Trophoblast cell (in vitro differentiated cells and primary cell): ENCODE data around the gene PTMS.

Experiments
- DNase-seq, 2 donors: peaks; one replicate each; pipeline ENCODE4 v3.0.0-alpha.2; 2016
- H2AFZ ChIP-seq: 2 replicates; pipeline ENCODE4 v1.6.1; 2013; ENCODE audit warnings: low read length, moderate library complexity, mild to moderate bottlenecking; ENCODE audit not compliant: insufficient read depth, poor library complexity
- H2AK5ac ChIP-seq: 2 replicates; pipeline ENCODE4 v1.6.1; 2013; ENCODE audit warnings: mild to moderate bottlenecking, low read length
- H2BK120ac ChIP-seq: 2 replicates; pipeline ENCODE4 v1.6.1; 2013; ENCODE audit warnings: low read length, mild to moderate bottlenecking, moderate library complexity; ENCODE audit not compliant: insufficient read depth, poor library complexity
- H2BK12ac ChIP-seq: 2 replicates; pipeline ENCODE4 v1.6.1; 2013; ENCODE audit warnings: mild to moderate bottlenecking, low read length, moderate library complexity
- H2BK5ac ChIP-seq: 2 replicates; pipeline ENCODE4 v1.6.1; 2013; ENCODE audit warnings: low read length, low read depth, moderate library complexity, mild to moderate bottlenecking; ENCODE audit not compliant: poor library complexity
- H3K14ac ChIP-seq: 2 replicates; pipeline ENCODE4 v1.6.1; 2013; ENCODE audit warnings: mild to moderate bottlenecking, low read length
- H3K18ac ChIP-seq: 2 replicates; pipeline ENCODE4 v1.6.1; 2013; ENCODE audit warnings: mild to moderate bottlenecking, low read length
- H3K23ac ChIP-seq: 2 replicates; pipeline ENCODE4 v1.6.1; 2013; ENCODE audit warnings: low read length
- H3K27ac ChIP-seq: 2 replicates; pipeline ENCODE4 v1.5.1; 2013; ENCODE audit warnings: low read depth, mild to moderate bottlenecking, inconsistent platforms, low read length, moderate library complexity
- H3K27me3 ChIP-seq: 2 replicates; pipeline ENCODE4 v1.6.1; 2013; ENCODE audit warnings: inconsistent platforms, mild to moderate bottlenecking, low read length, moderate library complexity; ENCODE audit not compliant: insufficient read depth
- H3K36me3 ChIP-seq, 2 experiments: 1 replicate in 1 of 2; 2 replicates in 1 of 2; pipeline ENCODE4 v1.6.1; 2013; ENCODE audit warnings: low read length in 2 of 2, mild to moderate bottlenecking in 2 of 2, moderate library complexity in 1 of 2; ENCODE audit not compliant: insufficient read depth in 2 of 2, control insufficient read depth in 1 of 2
- H3K4ac ChIP-seq: 2 replicates; pipeline ENCODE4 v1.6.1; 2013; ENCODE audit warnings: low read depth, mild to moderate bottlenecking, low read length, moderate library complexity
- H3K4me1 ChIP-seq, 2 experiments: 1 replicate in 1 of 2; 2 replicates in 1 of 2; pipeline ENCODE4 v1.6.1; 2013; ENCODE audit warnings: low read length in 2 of 2, mild to moderate bottlenecking in 2 of 2, moderate library complexity in 1 of 2; ENCODE audit not compliant: insufficient read depth in 2 of 2, control insufficient read depth in 1 of 2
- H3K4me2 ChIP-seq: 2 replicates; pipeline ENCODE4 v1.6.1; 2013; ENCODE audit warnings: inconsistent platforms, mild to moderate bottlenecking, low read length, moderate library complexity
- H3K4me3 ChIP-seq: 2 replicates; pipeline ENCODE4 v1.5.1; 2013; ENCODE audit warnings: mild to moderate bottlenecking, low read depth, low read length, inconsistent platforms
- H3K79me1 ChIP-seq: one replicate; pipeline ENCODE4 v1.6.1; 2013; ENCODE audit warnings: low read length
- H3K79me2 ChIP-seq: 2 replicates; pipeline ENCODE4 v1.6.1; 2013; ENCODE audit warnings: low read length, mild to moderate bottlenecking; ENCODE audit not compliant: control insufficient read depth, insufficient read depth, poor library complexity
- H3K9ac ChIP-seq: 2 replicates; pipeline ENCODE4 v1.6.1; 2013; ENCODE audit warnings: mild to moderate bottlenecking, low read length
- H3K9me3 ChIP-seq: 2 replicates; pipeline ENCODE4 v1.6.1; 2013; ENCODE audit warnings: low read depth, mild to moderate bottlenecking, control low read depth, inconsistent platforms, low read length; ENCODE audit not compliant: insufficient read depth
- H4K12ac ChIP-seq: 2 replicates; pipeline ENCODE4 v1.6.1; 2013; ENCODE audit warnings: low read depth, mild to moderate bottlenecking, low read length, moderate library complexity
- H4K8ac ChIP-seq: 2 replicates; pipeline ENCODE4 v1.6.1; 2013; ENCODE audit warnings: low read depth, mild to moderate bottlenecking, low read length, moderate library complexity
- H4K91ac ChIP-seq: one replicate; pipeline ENCODE4 v1.6.1; 2013; ENCODE audit warnings: low read depth, mild to moderate bottlenecking, low read length, moderate library complexity
- WGBS: extraction: QIAGEN DNeasy Blood & Tissue Kit; methylation state at CpG from one replicate; pipeline ENCODE4 v1.1.7; 2013; ENCODE audit warnings: missing lambda C conversion rate; ENCODE audit not compliant: insufficient read length, insufficient coverage; ENCODE audit errors: extremely low coverage; 5-methylcytosine and 5-hydroxymethylcytosine counted together

The PTMS gene

DNA sequence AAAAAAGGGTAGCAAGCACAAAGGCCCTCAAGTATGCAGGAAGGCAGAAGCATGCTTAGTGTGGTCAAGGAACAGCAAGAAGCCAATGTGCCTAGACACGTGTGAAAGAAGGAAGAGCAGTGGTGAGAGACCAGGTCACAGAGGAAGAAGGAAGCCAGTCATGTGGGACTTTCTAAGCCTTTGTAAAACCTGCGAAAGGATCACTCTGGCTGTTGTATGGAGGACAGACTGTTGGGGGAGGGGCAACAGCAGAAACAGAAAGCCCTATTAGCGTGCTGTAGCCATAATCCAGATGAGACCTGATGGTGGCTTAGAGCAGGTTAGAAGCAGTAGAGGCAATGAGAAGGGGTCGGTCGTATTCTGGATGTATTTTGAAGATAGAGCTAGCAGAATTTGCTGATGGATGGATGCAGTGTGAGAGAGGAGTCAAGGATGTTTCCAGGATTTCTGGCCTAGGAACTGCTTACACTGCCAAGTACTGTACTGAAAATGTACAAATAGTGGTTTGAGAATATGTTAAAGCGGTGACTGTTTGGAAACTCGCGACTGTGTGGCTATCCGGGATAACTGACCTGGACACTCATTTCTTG lies 7.6 kb upstream of the PTMS start:
- Histone ChIP-seq H3K36me3 (no peaks in the 10 kb centered on the region), H3K27me3 (no peaks in the 10 kb centered on the region), H3K9ac (no peak overlapping the region), H2AK5ac (no peak overlapping the region), H3K23ac (no peak overlapping the region), H2BK5ac (no peak overlapping the region), H3K14ac (no peak overlapping the region), H2AFZ (no peak overlapping the region), H2BK12ac (no peak overlapping the region), H2BK120ac (no peak overlapping the region), H4K91ac (no peak overlapping the region), H3K79me1 (peaks cover 3% of the 10 kb centered on the region), H3K4ac (no peak overlapping the region), H3K9me3 (no peaks in the 10 kb centered on the region), H3K4me2 (no peak overlapping the region), H4K8ac (no peak overlapping the region), H3K4me1 (peaks cover 3% of the 10 kb centered on the region in 2 experiments), H3K79me2 (no peaks in the 10 kb centered on the region), H3K4me3 (no peak overlapping the region), H4K12ac (no peak overlapping the region), H3K27ac (no peak overlapping the region), H3K18ac (no peak overlapping the region)
- no CpG with 5 or more reads among the region's 9 CpGs for WGBS
- DNase-seq: no peak

DNA sequence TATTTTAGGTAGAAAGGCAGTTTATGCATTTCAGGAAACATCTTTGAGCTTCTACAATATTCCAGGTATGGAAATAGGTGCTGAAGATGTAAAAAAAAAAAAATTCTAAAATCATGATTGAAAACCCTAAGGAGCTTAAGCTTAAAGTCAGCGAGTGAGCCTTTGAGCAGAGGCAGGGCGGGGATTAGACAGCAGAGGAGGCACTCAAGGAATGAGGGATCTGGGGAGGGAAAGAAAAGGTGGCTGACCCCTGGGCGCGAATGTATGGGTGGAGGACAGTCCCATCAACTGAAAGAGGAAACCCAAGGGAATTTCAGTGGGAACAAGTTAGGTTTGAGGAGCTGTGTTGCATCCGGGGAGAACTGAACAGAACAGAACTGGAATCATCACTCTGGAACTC lies 6.4 kb upstream of the PTMS start:
- no peak overlapping the region for H2AFZ ChIP-seq
- H3K4me2 ChIP-seq: no peak overlapping the region
- H2BK12ac ChIP-seq: peak overlapping the region; percentile 13
- H3K27me3 ChIP-seq: no peaks in the 10 kb centered on the region
- no peak overlapping the region for H3K4ac ChIP-seq
- H3K4me3 ChIP-seq: no peak overlapping the region
- no peak overlapping the region for H2BK5ac ChIP-seq
- no peak overlapping the region for H2AK5ac ChIP-seq
- H3K14ac ChIP-seq: no peak overlapping the region
- H3K9ac ChIP-seq: no peak overlapping the region
- no peak overlapping the region for H3K27ac ChIP-seq
- no peak overlapping the region for H3K23ac ChIP-seq
- no peaks in the 10 kb centered on the region for H3K36me3 ChIP-seq
- no peak overlapping the region for H3K18ac ChIP-seq
- peaks cover 3 to 8% of the 10 kb centered on the region in 2 experiments for H3K4me1 ChIP-seq
- no peak overlapping the region for H4K8ac ChIP-seq
- WGBS: no CpG with 5 or more reads among the region's 5 CpGs
- no peak overlapping the region for H2BK120ac ChIP-seq
- DNase-seq: no peak
- H4K91ac ChIP-seq: no peak overlapping the region
- H3K79me2 ChIP-seq: no peaks in the 10 kb centered on the region
- no peak overlapping the region for H4K12ac ChIP-seq
- H3K79me1 ChIP-seq: peaks cover 11% of the 10 kb centered on the region
- H3K9me3 ChIP-seq: no peaks in the 10 kb centered on the region

GRCh38 chr12:6763380-6763779 lies 2.8 kb upstream of the PTMS start:
- Histone ChIP-seq H2AFZ (no peak overlapping the region), H4K12ac (peak overlapping the region; percentile 22), H3K4ac (peak overlapping the region; percentile 5), H3K4me1 (peaks cover 18 to 27% of the 10 kb centered on the region in 2 experiments), H3K18ac (peak overlapping the region; percentile 53), H3K9ac (no peak overlapping the region), H3K4me2 (peak overlapping the region; percentile 17), H3K4me3 (no peak overlapping the region), H4K8ac (peak overlapping the region; percentile 59), H3K14ac (peak overlapping the region; percentile 78), H3K23ac (no peak overlapping the region), H3K79me2 (peaks cover 18% of the 10 kb centered on the region), H2BK12ac (peak overlapping the region; percentile 78), H3K79me1 (peaks cover 30% of the 10 kb centered on the region), H3K9me3 (no peaks in the 10 kb centered on the region), H3K27ac (peak overlapping the region; percentile 63), H2BK120ac (peak overlapping the region; percentile 22), H2BK5ac (peak overlapping the region; percentile 24), H4K91ac (peak overlapping the region; percentile 91), H3K36me3 (no peaks in the 10 kb centered on the region), H3K27me3 (no peaks in the 10 kb centered on the region), H2AK5ac (peak overlapping the region; percentile 38)
- WGBS: no CpG with 5 or more reads among the region's 4 CpGs
- no peak for DNase-seq

DNA sequence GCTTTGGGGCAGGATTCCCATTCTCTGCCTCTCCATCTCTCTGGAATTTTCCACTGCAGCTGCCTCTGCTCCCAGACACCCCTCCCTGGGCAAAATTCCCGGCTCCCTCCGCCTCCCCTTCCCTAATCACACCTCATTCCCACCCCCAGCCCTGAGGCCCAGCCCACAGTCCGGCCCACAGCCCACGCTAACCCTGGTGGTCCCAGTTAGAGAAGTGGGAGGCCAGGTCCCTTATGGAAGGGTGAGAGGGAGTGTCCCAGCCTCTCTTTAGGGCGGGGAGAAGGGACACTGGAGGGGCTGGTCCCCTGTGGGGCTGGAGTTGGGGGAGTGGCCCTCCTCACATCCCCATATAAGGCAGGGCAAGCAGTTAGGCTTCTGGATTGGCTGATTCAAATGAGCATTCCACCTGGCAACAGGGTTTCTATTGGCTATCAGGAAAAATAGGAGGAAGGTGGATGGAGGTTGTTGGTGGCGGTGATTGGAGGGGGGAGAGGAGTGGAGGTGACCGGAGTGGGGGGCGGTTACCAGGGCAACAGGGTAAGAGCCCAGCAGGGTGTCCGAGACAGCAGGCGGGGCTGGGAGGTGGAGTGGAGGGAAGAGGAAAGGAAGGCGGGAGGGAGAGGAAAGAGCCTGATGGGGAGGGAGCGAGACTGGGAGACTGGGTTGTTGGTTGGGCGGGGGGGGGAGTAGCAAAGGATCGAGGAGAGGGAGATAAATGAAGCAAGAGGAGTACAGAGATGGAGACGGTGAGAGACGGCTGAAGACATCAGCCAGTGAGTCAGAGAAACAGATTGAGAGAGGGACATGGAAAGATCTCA lies 1.9 kb upstream of the PTMS start:
- Histone ChIP-seq H2BK120ac (peak overlapping the region; percentile 48), H3K18ac (no peak overlapping the region), H3K27me3 (no peaks in the 10 kb centered on the region), H3K36me3 (peaks cover under 1 to 2% of the 10 kb centered on the region in 2 experiments), H4K12ac (peak overlapping the region; percentile 22), H2BK12ac (peak overlapping the region; percentile 78), H3K9ac (no peak overlapping the region), H4K91ac (peak overlapping the region; percentile 91), H2AFZ (no peak overlapping the region), H3K79me1 (peaks cover 30% of the 10 kb centered on the region), H3K79me2 (peaks cover 18% of the 10 kb centered on the region), H4K8ac (peak overlapping the region; percentile 59), H3K23ac (no peak overlapping the region), H3K4me3 (no peak overlapping the region), H3K14ac (no peak overlapping the region), H2BK5ac (peak overlapping the region; percentile 24), H2AK5ac (no peak overlapping the region), H3K4me2 (peak overlapping the region; percentile 17), H3K27ac (peak overlapping the region; percentile 63), H3K4me1 (peaks cover 23 to 32% of the 10 kb centered on the region in 2 experiments), H3K4ac (peak overlapping the region; percentile 5), H3K9me3 (no peaks in the 10 kb centered on the region)
- peak; percentile 73 to 79 for DNase-seq
- no CpG with 5 or more reads among the region's 16 CpGs for WGBS
